Adipose tissue (tissue), 3 donors: ENCODE data around the gene AMOTL1. TPM values are rescaled to one million over a fixed set of nuclear protein-coding genes. Genes with fewer than 3 reads are reported as not detected.
"Not testable (repeated sequence)": the region's sequence is repeated elsewhere in the genome, so short reads cannot be mapped to it uniquely, and the experiment has no call there.

Experiments used
- H3K27ac ChIP-seq: one replicate; pipeline ENCODE4 v1.5.1; 2013; ENCODE audit warnings: low read depth, low read length
- WGBS, 3 donors: extraction: QIAGEN DNeasy Blood & Tissue Kit; methylation state at CpG; one replicate each; pipeline ENCODE4 v1.1.7; 2013; 5-methylcytosine and 5-hydroxymethylcytosine counted together
- polyA plus RNA-seq, 3 donors: library from polyadenylated mRNA; stranded (reverse); fragments of 200-250 nt; gene quantifications; one replicate each; pipeline ENCODE4 v1.2.3, GENCODE V29; 2013
- donor health status: healthy with polysubstance abuse.
- donor health status: Bipolar disorder and iron deficiency.
- donor health status: healthy.

AMOTL1 gene
- polyA plus RNA-seq, 3 donors: 6.7 to 13.0 (median 10.8) TPM

GRCh38 chr11:94785509-94785908 is 17.4 kb downstream of the AMOTL1 start:
- 52 to 67% (median 62%) methylated on average over 4 of the region's 4 CpGs for WGBS, 3 donors

DNA sequence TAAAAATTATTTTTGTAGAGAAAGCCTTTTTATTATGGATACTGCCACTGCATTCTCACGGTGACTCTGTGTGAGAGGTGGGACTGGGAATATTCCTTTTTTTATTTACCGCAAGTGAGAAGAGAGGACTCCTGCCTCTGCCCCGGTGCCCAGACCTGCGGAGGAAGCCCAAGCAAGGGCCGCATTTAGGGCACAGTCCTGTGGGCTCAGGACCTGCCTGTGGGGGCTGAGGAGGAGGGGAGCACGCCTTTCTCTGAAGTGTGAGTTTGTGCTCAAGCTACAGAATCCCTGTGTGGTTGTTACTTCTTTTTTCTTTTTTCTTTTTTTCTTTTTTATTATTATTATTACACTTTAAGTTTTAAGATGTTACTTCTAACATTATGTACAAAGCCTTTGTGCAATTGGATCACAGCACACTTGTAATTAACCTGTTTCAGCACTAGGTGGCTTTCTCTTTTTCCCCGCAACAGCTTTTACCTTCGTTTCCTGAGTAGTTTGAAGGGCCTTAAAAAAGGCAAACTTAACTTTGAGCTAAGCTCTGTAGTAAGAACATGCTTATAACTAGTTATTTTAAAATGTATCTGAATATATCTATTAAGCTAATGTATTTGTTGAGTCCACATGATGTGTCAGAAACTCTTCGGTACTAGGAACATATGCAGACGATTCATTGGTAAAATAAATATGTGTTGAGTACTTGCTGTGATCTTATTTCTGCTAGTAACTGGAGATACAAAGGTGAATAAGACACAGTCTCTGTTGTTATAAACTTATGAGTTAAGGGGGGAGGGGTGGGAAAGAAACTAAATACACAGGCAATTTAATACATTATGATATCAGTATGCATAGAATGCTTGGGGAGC is 18.3 kb downstream of the AMOTL1 start:
- 52 to 59% (median 56%) methylated on average over 10 of the region's 10 CpGs for WGBS, 3 donors
- no peak overlapping the region for H3K27ac ChIP-seq

More at GRCh38 chr11:94785509-94785908, 17.4 kb downstream of the AMOTL1 start:
- no peak overlapping the region for H3K27ac ChIP-seq

DNA sequence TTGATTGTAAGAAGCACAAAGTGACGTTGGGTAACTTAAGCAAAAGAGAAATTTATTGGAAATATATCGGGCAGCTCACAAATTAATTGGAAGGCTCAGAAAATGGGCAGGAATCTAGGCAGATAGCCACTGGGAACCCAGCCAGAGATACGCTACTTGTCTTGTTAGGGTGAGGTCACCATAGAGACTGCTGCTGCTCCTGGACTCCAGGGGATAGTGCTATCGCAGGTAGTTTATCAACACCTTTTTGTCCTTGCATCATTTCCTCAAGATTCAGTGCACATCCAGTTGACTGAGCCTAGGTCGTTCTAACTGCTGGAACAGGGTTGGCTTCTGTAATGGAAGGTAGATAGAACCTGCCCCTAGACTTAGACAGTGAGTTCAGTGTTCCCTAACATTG is 19.6 kb downstream of the AMOTL1 start:
- no peak overlapping the region for H3K27ac ChIP-seq
- WGBS, 3 donors: 34 to 73% (median 71%) methylated on average over 5 of the region's 5 CpGs

GRCh38 chr11:94788396-94788795 is 20.2 kb downstream of the AMOTL1 start:
- 55 to 72% (median 71%) methylated on average over 5 of the region's 5 CpGs for WGBS, 3 donors
- H3K27ac ChIP-seq: no peak overlapping the region

DNA sequence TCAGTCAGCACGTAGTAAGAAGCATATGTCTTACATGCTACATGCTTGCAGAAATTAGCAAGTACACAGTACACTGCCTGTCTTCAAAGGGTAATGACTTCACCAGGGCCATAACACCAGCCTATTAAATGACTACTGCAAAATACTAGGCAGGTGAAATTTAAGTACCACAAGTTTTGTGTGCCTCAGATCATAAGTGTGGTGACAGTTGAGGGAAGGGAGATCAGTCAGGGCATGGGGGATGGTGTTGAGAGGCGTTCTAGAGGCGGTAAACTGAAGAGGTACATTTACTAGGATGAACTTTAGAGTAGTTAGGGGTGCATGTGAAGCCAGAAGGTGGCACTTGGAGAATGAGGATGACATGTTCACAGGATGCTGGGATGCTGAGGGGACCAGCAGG is 22.0 kb downstream of the AMOTL1 start:
- 89 to 96% (median 90%) methylated on average over 3 of the region's 3 CpGs for WGBS, 3 donors
- H3K27ac ChIP-seq: no peak overlapping the region

- WGBS, 3 donors: 39 to 71% (median 70%) methylated on average over 6 of the region's 6 CpGs
- no peak overlapping the region for H3K27ac ChIP-seq
Observed at GRCh38 chr11:94790661-94791180, 22.6 kb downstream of the AMOTL1 start.

- no peak overlapping the region for H3K27ac ChIP-seq
- 66 to 90% (median 78%) methylated on average over 3 of the region's 3 CpGs for WGBS, 3 donors
Observed at GRCh38 chr11:94791216-94791889, 23.2 kb downstream of the AMOTL1 start.

- 95 to 99% (median 96%) methylated on average over 5 of the region's 5 CpGs for WGBS, 3 donors
Observed at GRCh38 chr11:94791942-94792341, 23.8 kb downstream of the AMOTL1 start.

DNA sequence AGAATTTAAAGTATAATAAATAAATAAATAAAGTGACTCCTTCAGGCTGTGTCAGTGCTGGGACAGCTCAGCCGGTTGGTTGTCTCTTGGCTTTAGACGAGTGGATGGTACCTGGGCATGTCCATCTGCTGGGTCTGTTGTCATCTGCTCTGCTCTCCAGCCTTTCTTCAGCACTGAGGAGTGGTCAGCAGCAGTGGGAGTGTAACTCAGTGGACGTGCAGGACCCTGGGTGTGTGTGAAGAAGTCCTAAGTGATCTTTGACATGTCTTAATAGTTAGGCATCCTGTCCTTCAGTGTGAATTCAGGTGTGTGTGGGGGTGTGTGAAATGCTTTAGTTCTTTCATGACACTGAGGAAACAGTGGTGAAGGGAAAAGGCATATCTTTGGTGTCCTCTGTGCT is 24.3 kb downstream of the AMOTL1 start:
- 86 to 90% (median 90%) methylated on average over 3 of the region's 3 CpGs for WGBS, 3 donors
- H3K27ac ChIP-seq: no peak overlapping the region

More at GRCh38 chr11:94791942-94792341, 23.8 kb downstream of the AMOTL1 start:
- H3K27ac ChIP-seq: not testable (repeated sequence)

DNA sequence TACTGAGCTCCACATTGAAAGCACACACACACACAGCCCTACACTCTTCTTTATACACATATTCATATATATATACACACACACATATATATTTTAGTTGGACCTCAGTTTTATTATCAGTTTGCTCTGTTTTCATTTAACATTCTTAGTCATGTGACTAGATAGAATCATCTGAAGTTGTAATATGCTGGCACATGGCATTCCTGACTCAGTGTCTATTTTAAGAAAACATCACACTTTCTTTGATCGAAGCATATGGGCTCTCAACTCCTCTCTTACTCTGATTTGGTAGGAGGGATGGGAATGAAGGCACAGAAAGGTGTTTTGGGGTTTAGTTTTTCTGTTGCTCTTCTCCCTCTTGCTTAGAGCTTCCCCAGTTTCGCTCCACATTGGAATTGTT is 24.8 kb downstream of the AMOTL1 start:
- no peak overlapping the region for H3K27ac ChIP-seq
- 72 to 85% (median 78%) methylated on average over 2 of the region's 2 CpGs for WGBS, 3 donors

DNA sequence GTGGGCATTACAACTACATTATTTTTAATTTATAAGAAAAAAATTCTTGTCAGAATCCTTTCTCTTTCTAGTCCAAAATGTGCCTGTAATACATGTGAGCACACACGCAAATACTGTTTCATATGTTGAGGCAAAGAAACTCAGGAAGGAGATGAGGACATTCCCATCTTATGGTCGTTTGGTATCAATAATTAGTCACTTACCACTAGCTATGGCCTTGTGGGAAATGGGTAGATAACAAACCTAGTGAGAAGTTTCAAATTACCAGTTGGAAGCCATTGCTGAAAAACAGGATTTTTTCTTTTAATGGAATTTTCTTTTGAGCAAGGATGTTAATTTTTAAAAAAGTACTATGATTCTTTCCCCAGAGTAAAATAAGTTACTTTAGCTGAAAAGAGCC is 25.7 kb downstream of the AMOTL1 start:
- WGBS, 3 donors: 39 to 46% (median 41%) methylated on average over 2 of the region's 2 CpGs
- H3K27ac ChIP-seq: no peak overlapping the region

DNA sequence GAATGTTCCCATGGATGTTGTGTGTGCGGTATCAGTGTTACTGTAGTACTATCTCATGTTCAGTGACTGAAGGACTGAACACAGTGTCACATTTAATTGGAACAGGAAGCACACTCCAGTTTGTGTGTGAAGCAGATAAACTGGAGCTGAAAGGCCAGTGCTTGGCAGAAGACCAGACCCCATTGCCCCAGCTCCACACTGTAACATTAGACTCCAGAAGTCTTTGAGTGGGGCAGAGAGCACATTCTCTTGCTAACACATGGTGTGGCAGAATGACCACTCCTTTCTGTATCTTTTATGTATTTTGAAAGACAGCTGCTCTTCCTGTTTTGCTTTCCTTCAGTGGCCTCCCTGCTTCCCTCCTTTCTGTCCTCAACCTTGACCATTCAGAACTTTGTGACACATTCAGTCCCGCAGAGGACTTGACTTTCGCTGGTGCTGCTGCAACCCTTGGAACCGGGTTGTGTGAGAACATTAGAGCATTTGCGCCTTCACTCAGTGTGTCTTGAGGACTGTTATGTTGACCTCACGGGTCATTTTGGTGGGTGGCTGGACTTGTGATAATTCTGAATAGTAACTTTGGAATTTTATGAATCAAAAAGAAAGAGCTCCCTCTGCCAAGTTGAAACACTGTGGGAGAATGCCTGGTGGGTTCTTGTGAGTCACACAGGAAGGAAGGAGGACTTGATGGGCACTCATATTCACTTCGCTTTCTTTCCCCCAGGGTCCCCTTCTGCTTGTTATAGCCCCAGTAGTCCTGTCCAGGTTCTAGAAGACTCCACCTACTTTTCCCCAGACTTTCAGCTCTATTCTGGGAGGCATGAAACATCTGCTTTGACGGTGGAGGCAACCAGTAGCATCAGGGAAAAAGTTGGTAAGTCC is 26.4 kb downstream of the AMOTL1 start:
- 37 to 48% (median 46%) methylated on average over 8 of the region's 8 CpGs for WGBS, 3 donors
- no peak overlapping the region for H3K27ac ChIP-seq

- 35 to 80% (median 75%) methylated on average over 3 of the region's 3 CpGs for WGBS, 3 donors
Observed at GRCh38 chr11:94795476-94796189, 27.5 kb downstream of the AMOTL1 start.

DNA sequence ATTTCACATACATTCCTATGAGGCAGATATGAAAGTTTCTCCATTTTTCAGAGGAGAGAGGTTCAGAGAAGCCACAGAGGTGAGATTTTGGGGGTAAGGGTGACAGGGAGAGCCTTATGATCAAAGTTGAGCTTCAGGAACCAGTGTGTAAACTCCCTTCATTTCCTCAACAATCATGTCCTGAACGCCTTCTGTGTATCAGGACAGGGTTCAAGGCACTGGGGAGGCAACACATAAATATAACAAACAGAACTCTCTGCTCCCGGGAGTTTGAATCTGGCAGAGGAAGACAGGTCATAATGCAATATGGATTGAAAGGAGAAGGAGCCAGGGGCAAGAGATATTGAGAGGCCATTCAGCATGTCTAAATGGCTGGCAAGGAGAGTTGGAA is 28.0 kb downstream of the AMOTL1 start:
- no peak overlapping the region for H3K27ac ChIP-seq
- WGBS, 3 donors: 58 to 84% (median 77%) methylated on average over 2 of the region's 2 CpGs

More at GRCh38 chr11:94795476-94796189, 27.5 kb downstream of the AMOTL1 start:
- no peak overlapping the region for H3K27ac ChIP-seq

DNA sequence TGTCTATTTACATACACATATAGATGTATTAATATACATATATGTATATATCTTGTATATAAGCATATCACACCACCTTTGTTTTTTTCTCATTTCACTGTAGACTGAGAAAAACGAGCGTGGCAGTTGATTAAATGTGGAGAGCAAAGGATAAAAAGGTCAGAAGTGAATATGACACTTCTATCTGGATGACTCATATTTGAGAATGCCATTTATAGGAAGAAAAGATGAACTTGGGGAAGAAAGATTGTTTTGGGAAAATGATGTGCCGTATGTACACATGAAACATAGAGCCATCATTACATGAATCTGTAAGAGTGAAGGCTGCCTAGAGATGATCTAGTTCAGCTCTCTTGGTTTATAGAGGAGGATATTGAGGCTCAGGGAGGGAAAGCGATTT is 28.7 kb downstream of the AMOTL1 start:
- H3K27ac ChIP-seq: no peak overlapping the region
- 81 to 85% (median 84%) methylated on average over 4 of the region's 4 CpGs for WGBS, 3 donors

DNA sequence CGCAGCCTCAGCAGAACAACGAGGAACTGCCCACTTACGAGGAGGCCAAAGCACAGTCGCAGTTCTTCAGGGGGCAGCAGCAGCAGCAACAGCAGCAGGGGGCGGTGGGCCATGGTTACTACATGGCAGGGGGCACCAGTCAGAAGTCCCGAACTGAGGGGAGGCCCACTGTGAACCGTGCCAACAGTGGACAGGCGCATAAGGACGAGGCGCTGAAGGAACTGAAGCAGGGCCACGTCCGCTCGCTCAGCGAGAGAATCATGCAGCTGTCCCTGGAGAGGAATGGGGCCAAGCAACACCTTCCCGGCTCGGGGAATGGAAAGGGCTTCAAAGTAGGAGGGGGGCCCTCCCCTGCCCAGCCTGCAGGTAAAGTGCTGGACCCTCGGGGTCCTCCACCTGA is 31.6 kb downstream of the AMOTL1 start:
- no peak overlapping the region for H3K27ac ChIP-seq
- 61 to 94% (median 91%) methylated on average over 17 of the region's 17 CpGs for WGBS, 3 donors

DNA sequence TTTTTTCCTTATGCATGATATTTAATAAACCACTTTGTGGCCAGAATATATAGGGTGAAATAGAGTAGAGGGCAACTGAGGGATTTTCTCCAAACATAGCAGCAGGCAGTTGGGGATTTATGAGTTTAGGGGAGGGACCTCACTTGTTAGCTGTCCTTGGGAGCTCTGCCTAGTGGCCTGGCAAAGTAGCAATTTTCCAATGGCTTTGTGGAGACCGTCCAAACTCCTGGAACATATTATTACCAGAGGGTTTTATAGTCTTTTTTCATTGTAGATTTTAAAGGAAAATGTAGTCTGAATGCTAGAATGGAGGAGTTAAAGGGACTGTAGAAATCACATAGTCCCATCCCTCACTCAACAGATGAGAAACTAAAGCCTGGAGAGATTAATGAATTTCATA is 32.3 kb downstream of the AMOTL1 start:
- 14 to 63% (median 40%) methylated on average over 1 of the region's 1 CpG for WGBS, 3 donors
- H3K27ac ChIP-seq: no peak overlapping the region
